DOHH2 (cell line): ENCODE data around the gene EML1.

Experiments
- CTCF ChIP-seq: fragments of 200-600 bp; sonication (generic); IDR thresholded peaks from one replicate; pipeline ENCODE4 v1.5.1; 2014; ENCODE audit warnings: antibody characterized with exemption, mild to moderate bottlenecking, low read depth, low read length; ENCODE audit not compliant: poor library complexity, severe bottlenecking
- EZH2phosphoT487 ChIP-seq: fragments of 200-600 bp; sonication (generic); IDR thresholded peaks from 2 replicates; pipeline ENCODE4 v1.6.1; 2017; ENCODE audit warnings: borderline replicate concordance, mild to moderate bottlenecking, antibody characterized with exemption, low read length, moderate library complexity, mixed read lengths

GRCh38 chr14:99972748-99973466 lies 179.7 kb downstream of the EML1 start:
- TF ChIP-seq CTCF (no peak), EZH2phosphoT487 (no peak)
